GM12878 (cell line): Measurements from ENCODE around the gene CACNA1G. TPM values are rescaled to one million over a fixed set of nuclear protein-coding genes. Genes with fewer than 3 reads are reported as not detected.

Source experiments
- ATAC-seq: fragments of 200-7000 bp; cut with Tn5 transposase; 3 replicates; pipeline ENCODE4 v1.9.1; 2020; ENCODE audit warnings: mild to moderate bottlenecking, moderate library complexity
- BruUV-seq: library from RNA; stranded (reverse); fragments of 400-500 nt; replicated peaks from 2 replicates; lab custom pipeline; 2021; lab: Mats Ljungman, UMichigan
- CTCF ChIA-PET: fragments of 300-600 bp; sonication (Branson Sonifier 250); formaldehyde crosslinking; extraction: SDS; loops from one replicate; lab custom pipeline; 2021; ENCODE audit warnings: inconsistent platforms; lab: Yijun Ruan, JAX
- POLR2A ChIA-PET: fragments of 350-600 bp; formaldehyde crosslinking; extraction: SDS; loops from one replicate; lab custom pipeline; 2021; ENCODE audit warnings: inconsistent platforms; lab: Charles Lee
- RAD21 ChIA-PET: fragments of 300-600 bp; sonication (Branson Sonifier 250); formaldehyde crosslinking; loops from one replicate; lab custom pipeline; 2023; ENCODE audit warnings: antibody characterized with exemption; ENCODE audit not compliant: unreplicated experiment; lab: Charles Lee
- SMC1A ChIA-PET: fragments of 300-600 bp; sonication (Branson Sonifier 250); formaldehyde crosslinking; loops from one replicate; lab custom pipeline; 2023; ENCODE audit not compliant: unreplicated experiment, uncharacterized antibody; lab: Charles Lee
- DNase-seq: peaks from one replicate; pipeline ENCODE4 v3.0.0-alpha.2; 2011; ENCODE audit warnings: low read depth, low spot score
- FAIRE-seq: peaks from 3 replicates; lab custom pipeline; 2011; peaks lifted over from hg19 to GRCh38; lab: Jason Lieb, UNC
- H2AFZ ChIP-seq: 2 replicates; pipeline ENCODE4 v1.6.0; 2011; ENCODE audit warnings: low read depth, low read length, control low read depth; ENCODE audit not compliant: control insufficient read depth
- H3K27ac ChIP-seq: 2 replicates; pipeline ENCODE4 v1.5.1; 2011; ENCODE audit warnings: control low read depth; ENCODE audit not compliant: control insufficient read depth, insufficient read depth
- H3K27me3 ChIP-seq, 2 experiments: replicated peaks in 1 of 2; 2 replicates each; pipeline versions ENCODE4 v1.6.0 to v1.6.1; 2011; ENCODE audit warnings: low read length in 1 of 2; ENCODE audit not compliant: control insufficient read depth in 2 of 2, insufficient read depth in 2 of 2
- H3K36me3 ChIP-seq, 2 experiments: 2 replicates each; pipeline ENCODE4 v1.5.1; 2011; ENCODE audit warnings: low read length in 1 of 2; ENCODE audit not compliant: control insufficient read depth in 2 of 2, insufficient read depth in 2 of 2
- H3K4me1 ChIP-seq: 2 replicates; pipeline ENCODE4 v1.6.1; 2011; ENCODE audit warnings: mild to moderate bottlenecking, low read length, moderate library complexity, mixed read lengths; ENCODE audit not compliant: control insufficient read depth, insufficient read depth
- H3K4me2 ChIP-seq: 2 replicates; pipeline ENCODE4 v1.6.0; 2011; ENCODE audit warnings: control low read depth; ENCODE audit not compliant: control insufficient read depth, insufficient read depth
- H3K4me3 ChIP-seq: fragments of 200-600 bp; sonication (generic); 2 replicates; pipeline ENCODE4 v1.5.1; 2016
- H3K79me2 ChIP-seq: 2 replicates; pipeline ENCODE4 v1.6.0; 2011; ENCODE audit warnings: low read length; ENCODE audit not compliant: control insufficient read depth, insufficient read depth
- H3K9ac ChIP-seq: 2 replicates; pipeline ENCODE4 v1.8.0; 2011; ENCODE audit warnings: low read length, control low read depth, mixed read lengths; ENCODE audit not compliant: control insufficient read depth, insufficient read depth
- H3K9me3 ChIP-seq: replicated peaks from 3 replicates; pipeline ENCODE4 v1.5.1; 2011; ENCODE audit warnings: mild to moderate bottlenecking, low read length; ENCODE audit not compliant: control insufficient read depth, insufficient read depth
- H4K20me1 ChIP-seq: 2 replicates; pipeline ENCODE4 v1.6.0; 2011; ENCODE audit not compliant: control insufficient read depth, insufficient read depth
- EP300 ChIP-seq, 2 experiments: fragments of 150-350 bp in 1 of 2; IDR thresholded peaks; 2 replicates each; pipeline ENCODE4 v1.6.1; 2011 to 2012; ENCODE audit warnings: low read depth in 2 of 2, low read length in 2 of 2, borderline replicate concordance in 1 of 2, improper control_type of control experiment in 1 of 2, inconsistent platforms in 1 of 2; ENCODE audit not compliant: control insufficient read depth in 1 of 2
- KLF5 ChIP-seq: fragments of 450-650 bp; IDR thresholded peaks from 2 replicates; pipeline ENCODE4 v1.6.1; 2014; ENCODE audit warnings: mild to moderate bottlenecking; ENCODE audit not compliant: partially characterized antibody
- NFYA ChIP-seq: IDR thresholded peaks from 2 replicates; pipeline ENCODE4 v1.6.1; 2011; ENCODE audit warnings: low read depth, mild to moderate bottlenecking, low read length, improper control_type of control experiment, borderline replicate concordance
- NR2C1 ChIP-seq: fragments of 450-650 bp; IDR thresholded peaks from 2 replicates; pipeline ENCODE4 v1.6.1; 2017; ENCODE audit warnings: antibody characterized with exemption, mild to moderate bottlenecking, moderate library complexity
- PAX8 ChIP-seq: fragments of 450-650 bp; IDR thresholded peaks from 2 replicates; pipeline ENCODE4 v1.6.1; 2017; ENCODE audit warnings: mild to moderate bottlenecking, moderate library complexity
- RB1 ChIP-seq: fragments of 450-650 bp; formaldehyde crosslinking; IDR thresholded peaks from 2 replicates; pipeline ENCODE4 v1.6.1; 2017; ENCODE audit warnings: mild to moderate bottlenecking, borderline replicate concordance
- STAT1 ChIP-seq: fragments of 450-650 bp; conservative IDR thresholded peaks from 2 replicates; pipeline ENCODE4 v1.6.1; 2014; ENCODE audit warnings: antibody characterized with exemption, mild to moderate bottlenecking
- SUZ12 ChIP-seq: fragments of 200-600 bp; sonication (generic); IDR thresholded peaks from one replicate; pipeline ENCODE4 v1.6.1; 2018; ENCODE audit warnings: antibody characterized with exemption, mild to moderate bottlenecking; ENCODE audit not compliant: unreplicated experiment
- TCF7 ChIP-seq: IDR thresholded peaks from 2 replicates; pipeline ENCODE4 v1.6.1; 2014; ENCODE audit warnings: antibody characterized with exemption, borderline replicate concordance
- ZNF24 ChIP-seq: fragments of 450-650 bp; IDR thresholded peaks from 2 replicates; pipeline ENCODE4 v1.6.1; 2017; ENCODE audit warnings: antibody characterized with exemption, mild to moderate bottlenecking
- WGBS: methylation state at CpG from one replicate; pipeline ENCODE4 v1.1.6; 2016; ENCODE audit warnings: low lambda C conversion rate; ENCODE audit not compliant: insufficient replicate concordance, insufficient coverage; ENCODE audit errors: missing lambda C conversion rate; 5-methylcytosine and 5-hydroxymethylcytosine counted together
- in situ Hi-C: fragments of 300-500 bp; cut with MboI; formaldehyde crosslinking; loops from 9 replicates; pipeline ENCODE4 v1.14.3; 2018; ENCODE audit warnings: mixed read lengths
- intact Hi-C: fragments of 100-400 bp; cut with micrococcal nuclease; formaldehyde crosslinking; loops from one replicate; pipeline ENCODE4 v1.14.2; 2022; ENCODE audit not compliant: unreplicated experiment
- polyA plus RNA-seq, 11 experiments: library from polyadenylated mRNA; depleted of rRNA in 4 of 11; unstranded in 6 of 11; stranded (reverse) in 5 of 11; fragments of >200 nt; fragmentation: Nextera tagmentation in 4 of 11; fragmentation: Illumina TruSeq in 1 of 11; extraction: Ambion mirVana in 4 of 11; extraction: Trizol in 1 of 11; gene quantifications; 1 replicate in 1 of 11; 2 replicates in 10 of 11; pipeline versions ENCODE4 v1.2.1 to v1.2.3, GENCODE V29; 2011 to 2016; ENCODE audit warnings: inconsistent platforms in 2 of 11, missing spikeins in 2 of 11, low read depth in 1 of 11
- total RNA-seq, 4 experiments: library from RNA; depleted of rRNA in 3 of 4; stranded (reverse); fragments of >200 nt in 3 of 4; fragmentation: Illumina TruSeq in 1 of 4; extraction: Trizol in 1 of 4; gene quantifications; 2 replicates each; pipeline versions ENCODE4 v1.2.1 to v1.2.3, GENCODE V29; 2013 to 2021
- TF ChIP-seq, protein P1 (sequence below): IDR thresholded peaks from 2 replicates; pipeline ENCODE4 v1.6.1; 2012; ENCODE audit warnings: low read depth, low read length, improper control_type of control experiment
- TF ChIP-seq, protein P2 (sequence below): fragments of 450-650 bp; IDR thresholded peaks from 2 replicates; pipeline ENCODE4 v1.6.1; 2014; ENCODE audit warnings: mild to moderate bottlenecking
- TF ChIP-seq, protein P3 (sequence below): fragments of 450-650 bp; formaldehyde crosslinking; IDR thresholded peaks from 2 replicates; pipeline ENCODE4 v1.4.0; 2020; ENCODE audit warnings: mild to moderate bottlenecking, moderate library complexity

Gene CACNA1G
- total and polyA plus RNA-seq, 10 of the 15 experiments (the other 5 are each of a cell fraction or from before 2014, with no cell fraction given) = 0.03 to 0.15 TPM; not detected in 8

DNA sequence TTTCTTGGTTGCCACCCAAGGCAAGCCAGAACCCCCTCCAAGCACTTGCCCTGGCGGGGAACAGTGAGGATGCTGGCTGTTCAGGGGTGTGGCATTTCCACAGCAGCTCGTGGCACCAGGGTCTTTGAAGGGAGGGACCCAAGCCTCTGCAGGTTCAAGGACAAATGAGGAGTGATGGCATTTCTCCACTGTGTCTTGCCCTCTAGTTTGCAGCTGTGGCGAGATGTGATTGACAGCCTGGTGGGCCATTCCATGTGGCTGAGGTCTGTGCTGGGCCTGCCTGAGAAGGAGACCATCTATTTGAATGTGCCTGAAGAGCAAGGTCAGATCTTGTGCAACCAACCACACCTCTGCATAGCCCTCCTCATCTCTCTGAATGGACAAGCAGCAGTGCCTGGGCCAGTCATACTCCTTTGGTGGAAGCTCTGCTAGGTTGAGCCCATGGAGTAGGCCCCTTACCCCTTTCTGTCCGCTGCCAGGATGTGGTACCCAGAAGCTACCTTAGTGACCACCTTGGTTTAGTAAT lies 32.5 kb upstream of the CACNA1G start:
- ATAC-seq (no peak), FAIRE-seq (no peak), DNase-seq (no peak)
- intact Hi-C loops (no loop called here), in situ Hi-C loops (no loop called here)
- ChIA-PET CTCF (interaction anchor here (0.7 kb wide), 1 partner anchor 278 kb away, joined by 3 read pairs; no protein-coding TSS in a partner anchor), RAD21 (no interaction called here), POLR2A (interaction anchor here (0.6 kb wide), 1 partner anchor 28 kb away, joined by 9 read pairs; no protein-coding TSS in a partner anchor), SMC1A (no interaction called here)
- no peaks in the 10 kb centered on the region for H4K20me1 ChIP-seq
- no peaks in the 10 kb centered on the region for H3K4me1 ChIP-seq
- H3K27me3 ChIP-seq = peaks cover 9 to 10% of the 10 kb centered on the region in 2 experiments
- no peak for TF ChIP-seq NR2C1
- no peak for TF ChIP-seq STAT1
- TF ChIP-seq, protein P1, sequence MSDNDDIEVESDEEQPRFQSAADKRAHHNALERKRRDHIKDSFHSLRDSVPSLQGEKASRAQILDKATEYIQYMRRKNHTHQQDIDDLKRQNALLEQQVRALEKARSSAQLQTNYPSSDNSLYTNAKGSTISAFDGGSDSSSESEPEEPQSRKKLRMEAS = no peak
- TF ChIP-seq SUZ12 = no peak
- no peak for TF ChIP-seq ZNF24
- TF ChIP-seq PAX8 = no peak
- no peak overlapping the region for H3K4me3 ChIP-seq
- no peak overlapping the region for H3K27ac ChIP-seq
- no TSS peak for BruUV-seq
- no peak overlapping the region for H3K9ac ChIP-seq
- no peaks in the 10 kb centered on the region for H3K79me2 ChIP-seq
- H3K9me3 ChIP-seq = no peaks in the 10 kb centered on the region
- 19% methylated on average over 4 of the region's 4 CpGs for WGBS
- H2AFZ ChIP-seq = no peak overlapping the region
- H3K36me3 ChIP-seq = no peaks in the 10 kb centered on the region
- no peak overlapping the region for H3K4me2 ChIP-seq

DNA sequence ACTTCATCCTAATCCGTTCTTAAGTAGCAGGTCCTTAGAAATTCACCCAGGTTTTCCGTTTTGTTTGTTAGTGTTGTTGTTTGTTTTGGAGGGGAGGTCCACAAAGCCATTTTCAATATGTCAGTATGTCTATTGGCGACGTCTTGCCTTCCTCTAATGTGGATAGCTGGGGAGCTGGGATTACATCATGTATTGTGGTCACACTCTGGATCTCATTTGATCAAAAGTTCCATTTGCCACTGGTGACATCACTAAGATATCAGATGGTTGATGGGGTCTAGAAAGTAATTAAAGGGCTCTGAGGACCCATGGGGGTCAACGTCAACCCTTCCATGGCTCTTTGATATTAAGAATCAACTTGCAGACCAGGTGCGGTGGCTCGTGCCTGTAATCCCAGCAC lies 30.7 kb upstream of the CACNA1G start:
- 24% methylated on average over 7 of the region's 7 CpGs for WGBS
- SMC1A ChIA-PET = no interaction called here
- TF ChIP-seq RB1 (no peak), NFYA (no peak), TCF7 (no peak), EP300 (IDR thresholded peaks at IDR 0.05; ENCODE audit: borderline replicate concordance in 1 of 2, control insufficient read depth in 1 of 2, low read depth in 2 of 2, low read length in 2 of 2) (no peak), KLF5 (no peak)
- TF ChIP-seq, protein P2, sequence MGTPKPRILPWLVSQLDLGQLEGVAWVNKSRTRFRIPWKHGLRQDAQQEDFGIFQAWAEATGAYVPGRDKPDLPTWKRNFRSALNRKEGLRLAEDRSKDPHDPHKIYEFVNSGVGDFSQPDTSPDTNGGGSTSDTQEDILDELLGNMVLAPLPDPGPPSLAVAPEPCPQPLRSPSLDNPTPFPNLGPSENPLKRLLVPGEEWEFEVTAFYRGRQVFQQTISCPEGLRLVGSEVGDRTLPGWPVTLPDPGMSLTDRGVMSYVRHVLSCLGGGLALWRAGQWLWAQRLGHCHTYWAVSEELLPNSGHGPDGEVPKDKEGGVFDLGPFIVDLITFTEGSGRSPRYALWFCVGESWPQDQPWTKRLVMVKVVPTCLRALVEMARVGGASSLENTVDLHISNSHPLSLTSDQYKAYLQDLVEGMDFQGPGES = no peak
- TF ChIP-seq, protein P3, sequence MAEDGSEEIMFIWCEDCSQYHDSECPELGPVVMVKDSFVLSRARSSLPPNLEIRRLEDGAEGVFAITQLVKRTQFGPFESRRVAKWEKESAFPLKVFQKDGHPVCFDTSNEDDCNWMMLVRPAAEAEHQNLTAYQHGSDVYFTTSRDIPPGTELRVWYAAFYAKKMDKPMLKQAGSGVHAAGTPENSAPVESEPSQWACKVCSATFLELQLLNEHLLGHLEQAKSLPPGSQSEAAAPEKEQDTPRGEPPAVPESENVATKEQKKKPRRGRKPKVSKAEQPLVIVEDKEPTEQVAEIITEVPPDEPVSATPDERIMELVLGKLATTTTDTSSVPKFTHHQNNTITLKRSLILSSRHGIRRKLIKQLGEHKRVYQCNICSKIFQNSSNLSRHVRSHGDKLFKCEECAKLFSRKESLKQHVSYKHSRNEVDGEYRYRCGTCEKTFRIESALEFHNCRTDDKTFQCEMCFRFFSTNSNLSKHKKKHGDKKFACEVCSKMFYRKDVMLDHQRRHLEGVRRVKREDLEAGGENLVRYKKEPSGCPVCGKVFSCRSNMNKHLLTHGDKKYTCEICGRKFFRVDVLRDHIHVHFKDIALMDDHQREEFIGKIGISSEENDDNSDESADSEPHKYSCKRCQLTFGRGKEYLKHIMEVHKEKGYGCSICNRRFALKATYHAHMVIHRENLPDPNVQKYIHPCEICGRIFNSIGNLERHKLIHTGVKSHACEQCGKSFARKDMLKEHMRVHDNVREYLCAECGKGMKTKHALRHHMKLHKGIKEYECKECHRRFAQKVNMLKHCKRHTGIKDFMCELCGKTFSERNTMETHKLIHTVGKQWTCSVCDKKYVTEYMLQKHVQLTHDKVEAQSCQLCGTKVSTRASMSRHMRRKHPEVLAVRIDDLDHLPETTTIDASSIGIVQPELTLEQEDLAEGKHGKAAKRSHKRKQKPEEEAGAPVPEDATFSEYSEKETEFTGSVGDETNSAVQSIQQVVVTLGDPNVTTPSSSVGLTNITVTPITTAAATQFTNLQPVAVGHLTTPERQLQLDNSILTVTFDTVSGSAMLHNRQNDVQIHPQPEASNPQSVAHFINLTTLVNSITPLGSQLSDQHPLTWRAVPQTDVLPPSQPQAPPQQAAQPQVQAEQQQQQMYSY (CRISPR knock-in tag) = no peak

More for the DNA sequence above, 30.7 kb upstream of the CACNA1G start:
- H3K4me1 ChIP-seq = no peaks in the 10 kb centered on the region
- no peak overlapping the region for H3K4me2 ChIP-seq
- H2AFZ ChIP-seq = no peak overlapping the region
- H3K79me2 ChIP-seq = no peaks in the 10 kb centered on the region
- no peaks in the 10 kb centered on the region for H3K9me3 ChIP-seq
- H3K27me3 ChIP-seq = peaks cover 17 to 19% of the 10 kb centered on the region in 2 experiments
- H3K36me3 ChIP-seq = no peaks in the 10 kb centered on the region
- H3K4me3 ChIP-seq = no peak overlapping the region
- in situ Hi-C loops (no loop called here), intact Hi-C loops (no loop called here)
- FAIRE-seq = no peak
- ChIA-PET RAD21 (no interaction called here), POLR2A (no interaction called here), CTCF (no interaction called here)
- BruUV-seq = no TSS peak
- ATAC-seq = no peak
- no peaks in the 10 kb centered on the region for H4K20me1 ChIP-seq
- DNase-seq = no peak
- H3K9ac ChIP-seq = no peak overlapping the region
- H3K27ac ChIP-seq = no peak overlapping the region
